A549 (cell line): Measurements from ENCODE around the gene ZMYND8.

Source experiments
- CHD2 ChIP-seq: fragments of 150-350 bp; IDR thresholded peaks from 2 replicates; pipeline ENCODE4 v1.6.1; 2014; ENCODE audit warnings: low read length; ENCODE audit not compliant: partially characterized antibody
- CTCF ChIP-seq: fragments of >200 bp; sonication (Bioruptor Twin); formaldehyde crosslinking; IDR thresholded peaks from 3 replicates; pipeline ENCODE4 v1.5.1; 2016
- FOSL2 ChIP-seq, 2 experiments: fragments of 450-650 bp in 1 of 2; fragments of >200 bp in 1 of 2; sonication (Bioruptor Twin) in 1 of 2; formaldehyde crosslinking; IDR thresholded peaks; 2 replicates each; pipeline versions ENCODE4 v1.5.0 to v1.6.1; 2016 to 2020; ENCODE audit warnings: mild to moderate bottlenecking in 1 of 2, moderate library complexity in 1 of 2
- HOXB13 ChIP-seq: fragments of 250-450 bp; sonication (Bioruptor Pico); IDR thresholded peaks from 2 replicates; pipeline ENCODE4 v1.5.0; 2020; ENCODE audit warnings: low read depth, mild to moderate bottlenecking, moderate library complexity
- JUNB ChIP-seq: fragments of >200 bp; sonication (Bioruptor Twin); formaldehyde crosslinking; IDR thresholded peaks from 2 replicates; pipeline ENCODE4 v1.6.1; 2016
- MAZ ChIP-seq: fragments of 150-350 bp; IDR thresholded peaks from 2 replicates; pipeline ENCODE4 v1.6.1; 2014; ENCODE audit warnings: antibody characterized with exemption, low read depth, low read length, borderline replicate concordance
- PHF8 ChIP-seq: fragments of 200-600 bp; sonication (generic); IDR thresholded peaks from 2 replicates; pipeline ENCODE4 v1.6.1; 2016; ENCODE audit warnings: low read depth, mild to moderate bottlenecking, antibody characterized with exemption, moderate library complexity, borderline replicate concordance
- POLR2A ChIP-seq: IDR thresholded peaks from 2 replicates; pipeline ENCODE4 v1.6.1; 2012; ENCODE audit warnings: mild to moderate bottlenecking, low read length
- RAD21 ChIP-seq, 2 experiments: fragments of >200 bp in 1 of 2; sonication (Bioruptor Twin) in 1 of 2; formaldehyde crosslinking in 1 of 2; IDR thresholded peaks in 1 of 2; conservative IDR thresholded peaks in 1 of 2; 2 replicates in 1 of 2; 3 replicates in 1 of 2; pipeline ENCODE4 v1.6.1; 2012 to 2018; ENCODE audit warnings: inconsistent platforms in 1 of 2
- USF2 ChIP-seq: fragments of 450-650 bp; IDR thresholded peaks from 2 replicates; pipeline ENCODE4 v1.6.1; 2014; ENCODE audit warnings: antibody characterized with exemption

GRCh38 chr20:47211036-47211435 lies 145.5 kb downstream of the ZMYND8 start:
- TF ChIP-seq MAZ = no peak
- no peak for TF ChIP-seq RAD21 (conservative IDR thresholded peaks at IDR 0.05 in 1 of 2, IDR thresholded peaks at IDR 0.05 in 1 of 2)
- no peak for TF ChIP-seq CHD2
- TF ChIP-seq POLR2A = no peak
- TF ChIP-seq CTCF = no peak
- no peak for TF ChIP-seq HOXB13
- TF ChIP-seq JUNB = no peak
- TF ChIP-seq FOSL2 (IDR thresholded peaks at IDR 0.05) = no peak
- TF ChIP-seq FOSL2 (CRISPR knock-in tag; IDR thresholded peaks at IDR 0.05) = no peak
- no peak for TF ChIP-seq USF2
- no peak for TF ChIP-seq PHF8
